ENCODE data around the gene GALNT2. TPM values are rescaled to one million over a fixed set of nuclear protein-coding genes. Genes with fewer than 3 reads are reported as not detected.

Gene GALNT2
- polyA plus RNA-seq, 1 donor, result 83.5 TPM

- no peak for DNase-seq
These were observed 200.5 kb downstream of the GALNT2 start for GRCh38 chr1:230267338-230268065.

- DNase-seq, result peak; percentile 40
These were observed 201.5 kb downstream of the GALNT2 start for GRCh38 chr1:230268371-230269170.

- no peak for DNase-seq
These were observed 203.1 kb downstream of the GALNT2 start for GRCh38 chr1:230270185-230270558.

- DNase-seq, result no peak
These were observed 203.7 kb downstream of the GALNT2 start for GRCh38 chr1:230270559-230271281.

GRCh38 chr1:230271300-230272035, 204.4 kb downstream of the GALNT2 start:
- no peak for DNase-seq

GRCh38 chr1:230272557-230272956, 205.5 kb downstream of the GALNT2 start:
- no peak for DNase-seq

GRCh38 chr1:230273141-230273710, 206.2 kb downstream of the GALNT2 start:
- no peak for DNase-seq

- no peak for DNase-seq
These were observed 207.2 kb downstream of the GALNT2 start for GRCh38 chr1:230274254-230274653.

- DNase-seq, result no peak
These were observed 209.4 kb downstream of the GALNT2 start for GRCh38 chr1:230276401-230276800.

- no peak for DNase-seq
These were observed 210.4 kb downstream of the GALNT2 start for GRCh38 chr1:230277201-230278025.

GRCh38 chr1:230278376-230278775, 211.3 kb downstream of the GALNT2 start:
- no peak for DNase-seq

- DNase-seq, result no peak
These were observed 212.0 kb downstream of the GALNT2 start for GRCh38 chr1:230278871-230279582.

GRCh38 chr1:230279583-230279945, 212.5 kb downstream of the GALNT2 start:
- DNase-seq, result no peak

GRCh38 chr1:230280054-230280795, 213.2 kb downstream of the GALNT2 start:
- DNase-seq, result no peak

- DNase-seq, result no peak
These were observed 213.9 kb downstream of the GALNT2 start for GRCh38 chr1:230280906-230281413.

GRCh38 chr1:230281556-230281955, 214.5 kb downstream of the GALNT2 start:
- no peak for DNase-seq

GRCh38 chr1:230282157-230282556, 215.1 kb downstream of the GALNT2 start:
- DNase-seq, result no peak

- no peak for DNase-seq
These were observed 216.6 kb downstream of the GALNT2 start for GRCh38 chr1:230283678-230284077.

- DNase-seq, result no peak
These were observed 217.9 kb downstream of the GALNT2 start for GRCh38 chr1:230284891-230285290.

- no peak for DNase-seq
These were observed 218.3 kb downstream of the GALNT2 start for GRCh38 chr1:230285351-230285750.
